GM13977 (cell line): Measurements from ENCODE around the gene CSF3.

Source experiments
- DNase-seq: peaks from one replicate; pipeline ENCODE4 v3.0.0; 2012; ENCODE audit warnings: low spot score
- CTCF ChIP-seq: IDR thresholded peaks from 2 replicates; pipeline ENCODE4 v1.5.1; 2012; ENCODE audit warnings: mild to moderate bottlenecking, control low read depth; ENCODE audit not compliant: insufficient read depth; ENCODE audit errors: extremely low read depth, missing control alignments
- in situ Hi-C: fragments of 300-500 bp; cut with MboI; formaldehyde crosslinking; loops from one replicate; pipeline ENCODE4 v1.12.0; 2022; ENCODE audit warnings: low sequenced_read_pairs, low pct_unique_long_range_greater_than_20kb, mixed read lengths, inconsistent platforms; ENCODE audit not compliant: unreplicated experiment

Gene CSF3

GRCh38 chr17:40028595-40028994, 13.4 kb downstream of the CSF3 start:
- DNase-seq, result no peak
- in situ Hi-C loops, result no loop called here
- no peak for TF ChIP-seq CTCF

DNA sequence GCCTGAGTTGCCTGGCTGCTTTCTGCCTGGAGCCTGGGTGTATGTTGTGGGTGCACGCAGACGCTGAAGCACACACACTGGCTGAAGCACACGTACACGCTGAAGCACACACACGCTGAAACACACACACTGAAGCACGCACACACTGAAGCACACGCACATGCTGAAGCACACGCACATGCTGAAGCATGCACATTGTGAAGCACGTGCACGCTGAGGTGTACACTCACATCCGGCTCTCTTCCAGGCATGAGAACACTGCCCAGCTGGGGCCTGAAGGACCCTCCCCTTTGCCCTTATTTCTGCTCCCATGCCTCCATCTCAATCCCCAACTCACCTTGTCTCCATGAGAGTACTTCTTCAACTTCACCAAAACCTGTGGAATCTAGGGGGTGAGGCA, 16.5 kb downstream of the CSF3 start:
- no peak for TF ChIP-seq CTCF
- in situ Hi-C loops, result no loop called here
- no peak for DNase-seq

GRCh38 chr17:40032322-40033320, 17.4 kb downstream of the CSF3 start:
- TF ChIP-seq CTCF, result no peak
- no peak for DNase-seq
- in situ Hi-C loops, result no loop called here

DNA sequence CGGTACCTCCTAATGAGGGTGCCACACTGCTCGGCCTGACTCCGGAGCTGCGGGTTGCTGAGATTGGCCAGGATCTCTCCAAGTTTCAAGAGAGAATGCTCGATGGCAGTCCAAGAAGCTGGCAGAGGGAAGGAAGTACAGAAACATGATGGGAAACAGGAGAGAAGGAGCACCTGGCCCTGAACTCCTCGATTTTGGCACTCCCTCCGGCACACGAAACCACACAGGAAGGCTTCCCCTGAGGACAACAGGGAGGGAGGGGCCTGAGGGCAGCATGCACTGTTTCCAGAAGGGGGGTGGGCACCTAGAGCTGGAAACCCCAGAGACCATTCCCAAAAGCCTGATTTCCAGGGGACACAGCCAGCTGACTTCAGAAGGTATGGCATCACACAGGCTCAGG, 18.1 kb downstream of the CSF3 start:
- in situ Hi-C loops, result no loop called here
- no peak for TF ChIP-seq CTCF
- DNase-seq, result no peak

- DNase-seq, result no peak
- TF ChIP-seq CTCF, result no peak
- in situ Hi-C loops, result no loop called here
These were observed 19.4 kb downstream of the CSF3 start for GRCh38 chr17:40034426-40035161.

GRCh38 chr17:40035162-40035559, 19.9 kb downstream of the CSF3 start:
- peak; percentile 39 for TF ChIP-seq CTCF
- DNase-seq, result no peak
- in situ Hi-C loops, result no loop called here
